ENCODE measurements around the gene AGPAT2.

AGPAT2 gene

DNA sequence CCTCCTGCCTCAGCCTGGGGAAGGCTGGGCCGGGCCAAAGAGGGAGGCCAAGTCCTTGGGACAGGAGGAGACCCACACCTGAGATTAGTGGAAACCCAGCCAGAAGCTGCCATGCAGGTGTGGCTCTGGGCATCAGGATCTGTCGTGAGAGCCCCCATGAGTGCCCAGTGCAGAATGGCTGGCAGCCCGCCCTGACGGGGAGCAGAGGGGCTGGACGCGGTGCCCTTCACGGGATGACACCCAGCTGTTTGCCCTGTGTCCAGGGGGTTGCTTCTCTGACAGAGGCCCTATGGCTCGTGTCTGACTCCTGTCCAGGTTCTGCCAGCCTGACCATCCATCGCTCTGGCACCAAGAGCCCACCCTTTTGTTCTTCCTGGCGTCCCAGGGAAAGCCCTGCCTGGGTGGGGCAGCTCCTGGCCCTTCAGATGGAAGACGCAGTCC lies 33.7 kb upstream of the AGPAT2 start:
- DNase-seq (ENCODE audit: low read depth), result no peak
- no peak for TF ChIP-seq CTCF (conservative IDR thresholded peaks at IDR 0.05; ENCODE audit: low read depth, low read length)
- H3K4me3 ChIP-seq (ENCODE audit: low read length), result no peak overlapping the region

DNA sequence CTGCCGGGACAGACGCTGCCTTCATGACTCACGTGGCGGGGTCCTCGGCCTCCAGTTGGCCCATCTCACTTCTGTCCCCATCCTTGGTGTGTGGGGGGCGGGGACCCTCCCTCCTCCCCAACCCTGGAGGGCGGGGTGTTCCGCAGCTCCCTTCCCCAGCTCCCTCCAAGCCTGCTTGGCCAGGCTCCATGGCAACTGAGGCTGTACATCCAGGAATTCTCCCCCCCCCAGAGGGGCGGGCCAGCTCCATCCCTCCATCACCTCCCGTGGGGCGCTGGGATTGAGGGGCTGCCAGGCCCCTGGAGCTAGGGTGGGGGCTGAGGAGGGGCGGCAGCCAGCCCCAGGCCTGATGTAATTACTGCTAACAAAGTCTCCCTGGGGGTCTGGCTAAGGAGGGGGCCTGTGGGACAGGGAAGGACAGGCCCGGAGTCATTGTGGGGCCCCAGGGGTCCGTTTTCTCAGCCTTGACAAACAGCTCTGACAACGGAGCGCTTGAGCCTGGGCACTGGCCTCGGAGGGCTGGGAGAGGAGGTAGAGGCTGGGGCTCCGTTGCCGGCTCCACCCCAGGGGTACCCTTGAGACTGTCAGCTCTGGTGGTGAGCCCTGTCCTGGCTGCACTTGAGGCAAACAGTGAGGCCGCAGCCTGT lies 33.1 kb upstream of the AGPAT2 start:
- TF ChIP-seq CTCF (conservative IDR thresholded peaks at IDR 0.05; ENCODE audit: low read depth, low read length), result no peak
- DNase-seq (ENCODE audit: low read depth), result no peak
- H3K4me3 ChIP-seq (ENCODE audit: low read length), result no peak overlapping the region

- DNase-seq (ENCODE audit: low read depth), result no peak
Measured at GRCh38 chr9:136719195-136719880, 32.1 kb upstream of the AGPAT2 start.

DNA sequence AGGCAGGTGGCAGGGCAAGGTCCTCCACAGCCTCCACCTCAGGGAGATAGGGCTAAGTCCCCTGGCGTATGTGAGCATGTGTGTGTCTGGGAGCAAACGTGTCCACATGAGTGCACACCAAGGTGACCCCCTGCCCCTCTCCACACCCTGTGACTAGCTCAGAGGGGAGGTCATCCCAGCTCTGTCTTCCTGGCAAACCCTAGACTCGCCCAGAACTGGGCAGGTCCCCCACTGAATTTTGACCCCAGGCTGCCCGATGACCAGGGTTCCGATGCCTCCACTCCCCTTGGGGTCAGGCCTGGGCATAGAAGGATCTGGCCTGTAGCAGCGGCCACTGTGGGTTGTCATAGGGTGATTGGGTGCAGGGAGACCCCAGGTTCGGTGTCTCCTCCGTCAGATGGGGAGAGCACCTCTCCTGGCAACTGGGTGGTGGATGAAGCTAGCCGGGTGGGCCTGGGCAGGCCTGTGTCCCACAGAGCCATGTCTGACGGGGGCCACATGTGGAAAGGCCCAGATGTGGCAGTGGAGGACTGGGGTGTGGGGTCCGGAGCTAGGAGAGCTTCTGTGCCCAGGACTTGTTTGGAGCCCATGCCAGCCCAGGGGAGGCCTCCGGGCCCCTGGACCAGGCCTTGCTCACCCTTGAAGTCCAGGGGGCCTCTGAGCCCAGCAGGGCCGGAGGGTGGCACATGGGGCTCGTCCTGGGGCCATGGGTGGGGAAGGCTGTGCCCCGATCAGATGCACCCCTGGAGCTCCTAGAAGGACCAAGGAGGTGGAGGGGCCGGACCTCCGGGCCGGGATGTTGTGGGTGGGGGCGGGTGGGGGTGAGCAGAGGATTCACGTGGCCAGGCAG lies 31.3 kb upstream of the AGPAT2 start:
- no peak for DNase-seq (ENCODE audit: low read depth)
- no peak for TF ChIP-seq CTCF (conservative IDR thresholded peaks at IDR 0.05; ENCODE audit: low read depth, low read length)

More at GRCh38 chr9:136719195-136719880, 32.1 kb upstream of the AGPAT2 start:
- TF ChIP-seq CTCF (conservative IDR thresholded peaks at IDR 0.05; ENCODE audit: low read depth, low read length), result no peak
- H3K4me3 ChIP-seq (ENCODE audit: low read length), result no peak overlapping the region

GRCh38 chr9:136717399-136717798 lies 30.1 kb upstream of the AGPAT2 start:
- no peak for TF ChIP-seq CTCF (conservative IDR thresholded peaks at IDR 0.05; ENCODE audit: low read depth, low read length)
- no peak for DNase-seq (ENCODE audit: low read depth)
- no peak overlapping the region for H3K4me3 ChIP-seq (ENCODE audit: low read length)

More for the DNA sequence above, 31.3 kb upstream of the AGPAT2 start:
- no peak overlapping the region for H3K4me3 ChIP-seq (ENCODE audit: low read length)

- no peak for DNase-seq (ENCODE audit: low read depth)
- no peak for TF ChIP-seq CTCF (conservative IDR thresholded peaks at IDR 0.05; ENCODE audit: low read depth, low read length)
- H3K4me3 ChIP-seq (ENCODE audit: low read length), result no peak overlapping the region
Measured at GRCh38 chr9:136714893-136715274, 27.6 kb upstream of the AGPAT2 start.

Measured in retinal pigment epithelial cell (primary cell).